Left forelimb (tissue), 1 donor: ENCODE data around the gene TBCEL.

Source experiments
- DNase-seq: peaks from one replicate; pipeline ENCODE4 v3.0.0-alpha.2; 2018; ENCODE audit warnings: low spot score

Gene TBCEL

GRCh38 chr11:121138259-121138658, 114.4 kb downstream of the TBCEL start:
- no peak for DNase-seq

GRCh38 chr11:121140369-121140768, 116.5 kb downstream of the TBCEL start:
- DNase-seq, result no peak
